Right atrium auricular region (tissue), 2 donors: ENCODE data around the gene MYL5. TPM values are rescaled to one million over a fixed set of nuclear protein-coding genes. Genes with fewer than 3 reads are reported as not detected.

Experiments
- DNase-seq: peaks from one replicate; pipeline ENCODE4 v3.0.0-alpha.2; 2019; ENCODE audit warnings: low spot score
- H3K27ac ChIP-seq, 2 donors: fragments of 200-600 bp; sonication (generic); 1 replicate in 1 of 2; 2 replicates in 1 of 2; pipeline ENCODE4 v1.5.1; 2016 to 2019
- H3K27me3 ChIP-seq, 2 donors: fragments of 200-600 bp; sonication (generic); one replicate each; pipeline versions ENCODE4 v1.5.1 to v1.6.0; 2017 to 2019
- H3K36me3 ChIP-seq: fragments of 200-600 bp; sonication (generic); one replicate; pipeline ENCODE4 v1.5.1; 2016
- H3K4me1 ChIP-seq, 2 donors: fragments of 200-600 bp; sonication (generic); one replicate each; pipeline versions ENCODE4 v1.5.1 to v1.6.0; 2017 to 2019
- H3K4me3 ChIP-seq, 2 donors: fragments of 200-600 bp; sonication (generic); 1 replicate in 1 of 2; 2 replicates in 1 of 2; pipeline ENCODE4 v1.5.1; 2017 to 2019; ENCODE audit warnings: mild to moderate bottlenecking in 1 of 2, moderate library complexity in 1 of 2
- H3K9me3 ChIP-seq, 2 donors: fragments of 200-600 bp; sonication (generic); one replicate each; pipeline ENCODE4 v1.5.1; 2019
- total RNA-seq, 2 donors: library from RNA; depleted of rRNA; stranded (reverse); fragments of >200 nt; gene quantifications; one replicate each; pipeline ENCODE4 v1.1.0, GENCODE V29; 2016
- TF ChIP-seq, protein P1 (sequence below), 2 donors: fragments of 200-600 bp; sonication (generic); IDR thresholded peaks; one replicate each; pipeline ENCODE4 v1.5.1; 2019; ENCODE audit warnings: antibody characterized with exemption in 2 of 2

Gene MYL5
- total RNA-seq, 2 donors from 2014 or later: 3.2 to 3.6 TPM

DNA sequence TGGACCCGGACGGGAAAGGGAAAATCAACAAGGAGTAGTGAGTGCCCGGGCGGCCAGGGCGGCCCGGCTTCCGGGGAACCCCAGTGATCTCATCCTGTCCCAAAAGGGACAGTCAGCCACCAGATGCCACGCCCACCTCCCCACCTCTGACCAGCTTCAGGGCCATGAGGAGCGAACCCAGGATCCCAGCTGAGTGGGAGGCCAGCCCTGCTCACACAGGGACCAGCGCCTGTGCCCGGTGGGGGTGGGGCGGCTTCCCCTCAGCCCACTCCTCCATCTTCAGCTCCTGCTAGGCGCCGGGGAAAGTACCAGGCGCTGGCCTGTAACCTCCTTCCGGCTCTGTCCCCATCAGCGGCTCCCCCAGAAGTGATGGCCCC, 6.2 kb downstream of the MYL5 start:
- H3K9me3 ChIP-seq: no peaks in the 10 kb centered on the region
- peak overlapping the region in 1 of 2 donors; percentile 66 for H3K27ac ChIP-seq
- H3K27me3 ChIP-seq: no peaks in the 10 kb centered on the region
- peak overlapping the region; percentile 51 to 65 for H3K4me3 ChIP-seq
- TF ChIP-seq, protein P1, sequence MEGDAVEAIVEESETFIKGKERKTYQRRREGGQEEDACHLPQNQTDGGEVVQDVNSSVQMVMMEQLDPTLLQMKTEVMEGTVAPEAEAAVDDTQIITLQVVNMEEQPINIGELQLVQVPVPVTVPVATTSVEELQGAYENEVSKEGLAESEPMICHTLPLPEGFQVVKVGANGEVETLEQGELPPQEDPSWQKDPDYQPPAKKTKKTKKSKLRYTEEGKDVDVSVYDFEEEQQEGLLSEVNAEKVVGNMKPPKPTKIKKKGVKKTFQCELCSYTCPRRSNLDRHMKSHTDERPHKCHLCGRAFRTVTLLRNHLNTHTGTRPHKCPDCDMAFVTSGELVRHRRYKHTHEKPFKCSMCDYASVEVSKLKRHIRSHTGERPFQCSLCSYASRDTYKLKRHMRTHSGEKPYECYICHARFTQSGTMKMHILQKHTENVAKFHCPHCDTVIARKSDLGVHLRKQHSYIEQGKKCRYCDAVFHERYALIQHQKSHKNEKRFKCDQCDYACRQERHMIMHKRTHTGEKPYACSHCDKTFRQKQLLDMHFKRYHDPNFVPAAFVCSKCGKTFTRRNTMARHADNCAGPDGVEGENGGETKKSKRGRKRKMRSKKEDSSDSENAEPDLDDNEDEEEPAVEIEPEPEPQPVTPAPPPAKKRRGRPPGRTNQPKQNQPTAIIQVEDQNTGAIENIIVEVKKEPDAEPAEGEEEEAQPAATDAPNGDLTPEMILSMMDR (IDR thresholded peaks at IDR 0.05): no peak
- H3K4me1 ChIP-seq: peaks cover 0 to 38% of the 10 kb centered on the region in 2 donors
- no peaks in the 10 kb centered on the region for H3K36me3 ChIP-seq
- DNase-seq: no peak

DNA sequence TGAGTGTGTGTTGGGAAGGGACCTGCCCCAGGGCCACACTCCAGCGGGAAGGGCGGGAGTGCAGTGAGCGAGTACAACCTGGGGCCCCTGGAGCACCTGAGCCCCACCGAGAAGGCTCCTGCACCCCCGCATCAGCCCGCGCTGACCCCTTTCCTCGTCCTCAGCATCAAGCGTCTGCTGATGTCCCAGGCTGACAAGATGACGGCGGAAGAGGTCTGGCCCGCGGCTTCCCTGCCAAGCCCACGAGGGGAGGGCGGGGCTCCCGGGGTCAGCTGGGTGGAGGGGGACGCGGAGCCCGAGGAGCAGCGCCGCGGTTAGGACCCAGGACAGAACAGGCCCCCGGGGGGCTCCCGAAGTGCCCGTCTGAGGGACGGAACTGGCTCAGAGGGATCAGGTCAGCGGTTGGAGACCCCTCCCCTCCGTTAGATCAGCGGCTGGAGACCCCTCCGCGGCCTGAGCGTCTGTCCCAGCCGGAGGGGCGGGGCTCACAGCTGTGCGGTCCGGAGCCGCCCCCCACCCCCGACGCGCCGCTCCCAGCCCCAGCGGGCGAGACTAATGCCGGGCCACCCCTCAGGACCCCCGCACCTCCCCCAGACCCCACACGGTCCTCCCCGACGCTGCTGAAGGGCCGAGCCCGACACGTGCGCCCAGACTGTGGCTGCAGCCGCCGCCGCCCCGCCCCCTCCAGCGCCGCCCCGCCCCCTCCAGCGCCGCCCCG, 6.7 kb downstream of the MYL5 start:
- TF ChIP-seq, protein P1 (IDR thresholded peaks at IDR 0.05): no peak
- Histone ChIP-seq H3K27ac (peak overlapping the region in 1 of 2 donors; percentile 66), H3K9me3 (no peaks in the 10 kb centered on the region), H3K27me3 (no peaks in the 10 kb centered on the region), H3K4me1 (peaks cover 0 to 32% of the 10 kb centered on the region in 2 donors), H3K36me3 (no peaks in the 10 kb centered on the region), H3K4me3 (peak overlapping the region; percentile 51 to 65)
- no peak for DNase-seq

DNA sequence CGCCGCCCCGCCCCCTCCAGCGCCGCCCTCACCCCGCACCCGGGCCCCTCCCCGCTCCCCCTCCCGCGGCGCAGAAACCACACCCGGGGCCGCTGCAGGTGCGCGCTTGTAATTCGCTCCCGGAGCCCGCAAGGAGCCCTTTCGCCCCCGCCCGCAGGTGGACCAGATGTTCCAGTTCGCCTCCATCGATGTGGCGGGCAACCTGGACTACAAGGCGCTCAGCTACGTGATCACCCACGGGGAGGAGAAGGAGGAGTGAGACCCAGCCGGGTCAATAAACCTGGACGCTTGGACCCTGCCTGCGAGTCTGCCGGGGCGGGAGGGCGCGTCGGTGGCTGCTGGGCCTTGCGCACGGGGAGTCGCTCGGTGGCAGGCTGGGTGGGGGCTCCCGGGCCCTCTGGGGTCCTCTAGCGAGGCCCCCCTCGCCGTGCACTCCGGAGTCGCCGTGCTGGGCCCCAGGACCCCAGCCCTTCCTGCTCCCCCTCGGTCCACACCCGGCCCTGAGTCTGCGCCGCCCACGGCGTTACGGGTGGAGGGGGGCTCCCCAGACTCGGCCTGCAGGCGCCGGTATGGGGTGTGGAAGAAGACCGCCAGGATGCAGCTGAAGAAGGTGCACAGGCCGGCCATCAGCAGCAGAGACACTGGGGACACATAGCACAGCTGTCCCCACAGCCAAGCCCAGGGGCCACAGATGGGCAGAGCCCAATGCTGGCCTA, 7.6 kb downstream of the MYL5 start:
- no peak for DNase-seq

DNA sequence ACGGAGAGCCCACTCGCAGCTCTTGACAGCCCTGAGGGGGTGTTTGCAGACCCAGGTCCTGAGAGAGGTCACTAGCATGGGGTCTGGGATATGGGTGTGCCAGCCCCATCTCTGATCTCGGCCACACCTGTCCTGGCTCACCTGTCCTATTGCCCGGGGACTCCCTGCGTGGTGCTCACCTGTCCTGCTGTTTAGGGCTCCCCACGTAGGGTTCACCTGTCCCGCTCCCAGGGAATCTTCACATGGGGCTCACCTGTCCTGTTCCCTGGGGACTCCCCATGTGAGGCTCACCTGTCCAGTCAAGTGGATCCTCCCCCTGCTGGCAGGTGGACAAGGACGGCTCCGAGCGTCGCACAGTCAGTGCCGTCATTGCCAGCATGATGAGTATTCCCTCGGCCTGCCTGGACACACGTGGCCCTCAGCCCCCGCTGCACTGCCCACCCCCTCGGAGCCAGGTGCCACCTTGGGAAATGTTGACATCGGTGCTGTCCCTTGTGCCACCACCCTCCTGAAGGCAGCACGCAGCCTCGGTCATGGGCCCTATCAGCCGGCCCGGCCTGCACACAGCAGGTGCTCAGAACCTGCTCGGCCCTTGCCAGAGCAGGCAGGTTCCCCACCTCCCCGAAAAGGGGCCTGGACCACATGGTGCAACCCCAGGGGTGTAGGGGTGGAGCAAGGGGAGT, 8.3 kb downstream of the MYL5 start:
- TF ChIP-seq, protein P1 (IDR thresholded peaks at IDR 0.05): no peak
- H3K4me3 ChIP-seq: no peak overlapping the region
- no peaks in the 10 kb centered on the region for H3K27me3 ChIP-seq
- H3K27ac ChIP-seq: no peak overlapping the region
- peaks cover 0 to 39% of the 10 kb centered on the region in 2 donors for H3K4me1 ChIP-seq
- DNase-seq: no peak
- no peaks in the 10 kb centered on the region for H3K9me3 ChIP-seq
- no peaks in the 10 kb centered on the region for H3K36me3 ChIP-seq

More for the DNA sequence above, 7.6 kb downstream of the MYL5 start:
- Histone ChIP-seq H3K27ac (no peak overlapping the region), H3K4me1 (peaks cover 0 to 32% of the 10 kb centered on the region in 2 donors), H3K4me3 (no peak overlapping the region), H3K9me3 (no peaks in the 10 kb centered on the region), H3K36me3 (no peaks in the 10 kb centered on the region), H3K27me3 (no peaks in the 10 kb centered on the region)
- TF ChIP-seq, protein P1 (IDR thresholded peaks at IDR 0.05): no peak

DNA sequence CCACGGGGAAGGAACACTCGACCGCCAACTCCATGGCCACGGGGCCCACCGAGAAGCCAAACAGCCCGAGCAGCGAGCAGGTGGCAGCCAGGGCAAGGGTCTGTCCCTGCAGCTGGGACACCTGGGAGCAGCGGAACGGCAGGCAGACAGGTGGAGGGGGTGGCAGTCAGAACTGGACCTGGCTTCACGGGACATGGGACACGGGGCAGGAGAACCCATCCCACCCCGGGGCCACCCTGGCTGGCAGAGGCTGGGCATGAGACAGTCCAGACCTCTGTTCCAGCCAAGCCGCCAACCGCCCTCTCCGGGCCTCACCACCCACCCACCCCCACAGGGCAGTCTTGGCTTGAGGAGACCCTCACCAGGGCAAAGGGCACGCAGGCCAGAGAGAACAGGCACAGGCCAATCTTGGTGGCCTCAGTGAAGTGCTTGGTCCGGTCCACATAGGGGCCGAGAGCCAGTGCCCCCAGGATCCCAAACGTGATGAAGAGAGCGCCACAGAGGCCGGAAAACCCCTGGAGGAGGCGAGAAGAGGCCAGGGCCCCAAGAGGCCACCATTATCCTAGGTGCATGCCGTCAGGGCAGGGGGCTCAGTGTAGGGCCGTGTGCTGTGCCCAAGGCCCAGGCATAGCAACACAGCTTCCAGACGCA, 9.0 kb downstream of the MYL5 start:
- no peak for DNase-seq
- H3K4me3 ChIP-seq: no peak overlapping the region

More for the DNA sequence above, 9.0 kb downstream of the MYL5 start:
- H3K36me3 ChIP-seq: no peaks in the 10 kb centered on the region
- H3K27ac ChIP-seq: peak overlapping the region in 1 of 2 donors; percentile 39
- no peaks in the 10 kb centered on the region for H3K9me3 ChIP-seq
- peaks cover 0 to 47% of the 10 kb centered on the region in 2 donors for H3K4me1 ChIP-seq
- TF ChIP-seq, protein P1 (IDR thresholded peaks at IDR 0.05): no peak
- H3K27me3 ChIP-seq: no peaks in the 10 kb centered on the region
